Heart left ventricle (tissue), 13 donors: ENCODE results near the gene AFF3.
"Not testable (repeated sequence)": the region's sequence is repeated elsewhere in the genome, so short reads cannot be mapped to it uniquely, and the experiment has no call there.

Experiments
- POLR2A ChIP-seq, 2 donors: fragments of 450-650 bp; IDR thresholded peaks; one replicate each; pipeline ENCODE4 v1.6.1; 2017; ENCODE audit warnings: antibody characterized with exemption in 2 of 2, mild to moderate bottlenecking in 2 of 2, moderate library complexity in 2 of 2
- TF ChIP-seq, protein P1 (sequence below), 12 donors: fragments of 200-600 bp; sonication (generic) in 4 of 12; IDR thresholded peaks; one replicate each; pipeline versions ENCODE4 v1.5.0 to v1.8.0; 2018 to 2022; ENCODE audit warnings: antibody characterized with exemption in 12 of 12, mild to moderate bottlenecking in 5 of 12
- donor health status: ischemic (EF 13 %, LVEDD 7.1; RV severe dilation, severe dysfunction).
- donor health status: DM: no; HTN: yes; CAD: no.
- donor health status: DM: no; HTN: no; CAD: no.
- donor health status: ischemic (EF 25% LVEDD 6.9; RV normal size, moderate dysfunction).
- donor health status: ischemic (EF 25% LVEDD 5.7; RV mildly dilated, moderate dysfunction).
- donor health status: ischemic (EF 35%, LVEDD 5.7; RV mildly dilated, moderate dysfunction).
- donor health status: nonischemic (EF 11% LVEDD 7.7; RV severe dilation, severe dysfunction).
- donor health status: DM: yes; HTN: yes; CAD: no.
- donor health status: PGD.
- donor health status: ischemic (EF 29% LVEDD 5.4; RV normal size, mild dysfunction).
- donor health status: nonischemic (EF 23%, LVEDD 6.1; RV moderate dilation, normal function).

DNA sequence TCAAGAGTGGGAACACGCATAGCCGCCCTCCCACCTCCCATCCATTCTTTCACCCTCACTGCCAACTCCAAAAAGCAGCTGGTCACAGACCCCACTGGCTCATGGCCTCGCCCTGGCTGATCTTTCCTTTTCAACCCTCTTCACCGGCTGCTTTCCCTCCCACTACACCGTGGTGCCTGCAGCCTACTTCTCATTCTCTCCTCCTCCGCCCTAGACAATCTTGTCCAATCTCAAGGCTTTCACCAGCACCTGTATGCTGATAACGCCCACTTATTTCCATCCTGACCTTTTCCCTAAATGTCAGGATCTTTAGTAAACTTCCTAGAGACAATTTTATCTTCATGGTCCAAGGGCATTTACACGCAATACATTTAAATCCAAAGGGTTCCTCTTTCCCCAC lies 50.6 kb downstream of the AFF3 start:
- TF ChIP-seq, protein P1, sequence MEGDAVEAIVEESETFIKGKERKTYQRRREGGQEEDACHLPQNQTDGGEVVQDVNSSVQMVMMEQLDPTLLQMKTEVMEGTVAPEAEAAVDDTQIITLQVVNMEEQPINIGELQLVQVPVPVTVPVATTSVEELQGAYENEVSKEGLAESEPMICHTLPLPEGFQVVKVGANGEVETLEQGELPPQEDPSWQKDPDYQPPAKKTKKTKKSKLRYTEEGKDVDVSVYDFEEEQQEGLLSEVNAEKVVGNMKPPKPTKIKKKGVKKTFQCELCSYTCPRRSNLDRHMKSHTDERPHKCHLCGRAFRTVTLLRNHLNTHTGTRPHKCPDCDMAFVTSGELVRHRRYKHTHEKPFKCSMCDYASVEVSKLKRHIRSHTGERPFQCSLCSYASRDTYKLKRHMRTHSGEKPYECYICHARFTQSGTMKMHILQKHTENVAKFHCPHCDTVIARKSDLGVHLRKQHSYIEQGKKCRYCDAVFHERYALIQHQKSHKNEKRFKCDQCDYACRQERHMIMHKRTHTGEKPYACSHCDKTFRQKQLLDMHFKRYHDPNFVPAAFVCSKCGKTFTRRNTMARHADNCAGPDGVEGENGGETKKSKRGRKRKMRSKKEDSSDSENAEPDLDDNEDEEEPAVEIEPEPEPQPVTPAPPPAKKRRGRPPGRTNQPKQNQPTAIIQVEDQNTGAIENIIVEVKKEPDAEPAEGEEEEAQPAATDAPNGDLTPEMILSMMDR (IDR thresholded peaks at IDR 0.05) = not testable (repeated sequence)
- TF ChIP-seq POLR2A (IDR thresholded peaks at IDR 0.05) = not testable (repeated sequence)
